Natural killer cell (primary cell): ENCODE measurements around the gene NRXN3. TPM values are rescaled to one million over a fixed set of nuclear protein-coding genes. Genes with fewer than 3 reads are reported as not detected.

ENCODE experiments used
- ATAC-seq, 3 donors: fragments of 150-1000 bp in 2 of 3; fragments of 200-7000 bp in 1 of 3; cut with Tn5 transposase; 1 replicate in 1 of 3; 2 replicates in 2 of 3; pipeline ENCODE4 v1.10.0; 2021; ENCODE audit warnings: mild to moderate bottlenecking in 2 of 3, moderate library complexity in 2 of 3
- DNase-seq, 2 donors: peaks; one replicate each; pipeline versions ENCODE4 v3.0.0 to v3.0.0-alpha.2; 2013 to 2021; ENCODE audit warnings: mixed read lengths in 1 of 2
- H3K27ac ChIP-seq: one replicate; pipeline ENCODE4 v1.5.1; 2013; ENCODE audit warnings: mild to moderate bottlenecking, low read length
- H3K27me3 ChIP-seq: one replicate; pipeline ENCODE4 v1.6.1; 2013; ENCODE audit warnings: low read length; ENCODE audit not compliant: control insufficient read depth, insufficient read depth
- H3K36me3 ChIP-seq: one replicate; pipeline ENCODE4 v1.6.1; 2013; ENCODE audit warnings: low read length; ENCODE audit not compliant: control insufficient read depth, insufficient read depth
- H3K4me1 ChIP-seq: one replicate; pipeline ENCODE4 v1.6.1; 2013; ENCODE audit warnings: low read length; ENCODE audit not compliant: control insufficient read depth, insufficient read depth
- H3K4me3 ChIP-seq: one replicate; pipeline ENCODE4 v1.5.1; 2013; ENCODE audit warnings: low read length
- H3K9me3 ChIP-seq: one replicate; pipeline ENCODE4 v1.6.1; 2013; ENCODE audit warnings: low read length; ENCODE audit not compliant: control insufficient read depth, insufficient read depth
- H3K27ac Mint-ChIP-seq, 2 donors: one replicate each; pipeline ENCODE4 v1.8.0; 2022; ENCODE audit warnings: mild to moderate bottlenecking in 2 of 2, mixed read lengths in 2 of 2, moderate library complexity in 1 of 2
- H3K27me3 Mint-ChIP-seq, 2 donors: one replicate each; pipeline ENCODE4 v1.8.0; 2022; ENCODE audit warnings: low read depth in 2 of 2, mixed read lengths in 2 of 2
- H3K36me3 Mint-ChIP-seq: one replicate; pipeline ENCODE4 v1.8.0; 2022; ENCODE audit warnings: mixed read lengths
- H3K4me1 Mint-ChIP-seq, 2 donors: one replicate each; pipeline ENCODE4 v1.8.0; 2022; ENCODE audit warnings: mixed read lengths in 2 of 2
- H3K4me3 Mint-ChIP-seq: one replicate; pipeline ENCODE4 v1.8.0; 2022; ENCODE audit warnings: mild to moderate bottlenecking, moderate library complexity, mixed read lengths
- H3K9me3 Mint-ChIP-seq, 2 donors: one replicate each; pipeline ENCODE4 v1.8.0; 2022; ENCODE audit warnings: mixed read lengths in 2 of 2
- CTCF ChIP-seq: fragments of 200-600 bp; IDR thresholded peaks from one replicate; pipeline ENCODE4 v1.8.0; 2022; ENCODE audit warnings: antibody characterized with exemption
- WGBS: methylation state at CpG from one replicate; pipeline ENCODE4 v1.1.7; 2013; ENCODE audit warnings: missing lambda C conversion rate; ENCODE audit not compliant: insufficient coverage; 5-methylcytosine and 5-hydroxymethylcytosine counted together
- intact Hi-C: fragments of 100-400 bp; cut with micrococcal nuclease; formaldehyde crosslinking; loops from one replicate; pipeline ENCODE4 v1.14.2; 2022
- total RNA-seq, 4 donors: library from RNA; stranded (reverse); fragments of 120-200 nt in 1 of 4; gene quantifications; one replicate each; pipeline versions ENCODE4 v1.2.3 to v1.2.4, GENCODE V29; 2013 to 2022

The NRXN3 gene
- total RNA-seq, 3 donors from 2014 or later (not counting 1 experiment from before 2014, with no cell fraction given): not detected

GRCh38 chr14:79749065-79749464, 1578.9 kb downstream of the NRXN3 start:
- Histone ChIP-seq H3K4me3 (no peak overlapping the region), H3K9me3 (no peaks in the 10 kb centered on the region), H3K36me3 (no peaks in the 10 kb centered on the region), H3K4me1 (no peaks in the 10 kb centered on the region), H3K27ac (no peak overlapping the region), H3K27me3 (no peaks in the 10 kb centered on the region)
- no peak overlapping the region for H3K4me3 Mint-ChIP-seq
- no peak for TF ChIP-seq CTCF
- H3K4me1 Mint-ChIP-seq: no peaks in the 10 kb centered on the region
- H3K9me3 Mint-ChIP-seq: peaks cover 8% of the 10 kb centered on the region in 2 donors
- H3K27me3 Mint-ChIP-seq: no peaks in the 10 kb centered on the region
- no peaks in the 10 kb centered on the region for H3K36me3 Mint-ChIP-seq
- intact Hi-C loops: no loop called here
- no peak overlapping the region for H3K27ac Mint-ChIP-seq
- DNase-seq (no peak), ATAC-seq (no peak)
- WGBS: 81% methylated on average over 2 of the region's 2 CpGs

GRCh38 chr14:79758985-79759384, 1588.8 kb downstream of the NRXN3 start:
- Mint-ChIP-seq H3K36me3 (peaks cover 10% of the 10 kb centered on the region), H3K27me3 (no peaks in the 10 kb centered on the region), H3K9me3 (peaks cover 2 to 8% of the 10 kb centered on the region in 2 donors), H3K4me3 (no peak overlapping the region), H3K27ac (no peak overlapping the region), H3K4me1 (peaks cover 0 to 11% of the 10 kb centered on the region in 2 donors)
- Histone ChIP-seq H3K4me3 (no peak overlapping the region), H3K9me3 (peaks cover 3% of the 10 kb centered on the region), H3K27me3 (no peaks in the 10 kb centered on the region), H3K36me3 (no peaks in the 10 kb centered on the region), H3K4me1 (no peaks in the 10 kb centered on the region), H3K27ac (no peak overlapping the region)
- intact Hi-C loops: no loop called here
- ATAC-seq (no peak), DNase-seq (no peak)
- no peak for TF ChIP-seq CTCF

GRCh38 chr14:79764323-79764722, 1594.2 kb downstream of the NRXN3 start:
- no peak for TF ChIP-seq CTCF
- Histone ChIP-seq H3K9me3 (peaks cover 6% of the 10 kb centered on the region), H3K27ac (no peak overlapping the region), H3K27me3 (no peaks in the 10 kb centered on the region), H3K4me1 (no peaks in the 10 kb centered on the region), H3K4me3 (no peak overlapping the region), H3K36me3 (no peaks in the 10 kb centered on the region)
- Mint-ChIP-seq H3K27ac (no peak overlapping the region), H3K36me3 (no peaks in the 10 kb centered on the region), H3K9me3 (peaks cover 7 to 16% of the 10 kb centered on the region in 2 donors), H3K27me3 (no peaks in the 10 kb centered on the region), H3K4me1 (no peaks in the 10 kb centered on the region), H3K4me3 (no peak overlapping the region)
- DNase-seq (no peak), ATAC-seq (no peak)
- 86% methylated on average over 3 of the region's 3 CpGs for WGBS
- intact Hi-C loops: no loop called here

- Mint-ChIP-seq H3K9me3 (peaks cover 7 to 19% of the 10 kb centered on the region in 2 donors), H3K27ac (no peak overlapping the region), H3K36me3 (no peaks in the 10 kb centered on the region), H3K4me3 (no peak overlapping the region), H3K4me1 (no peaks in the 10 kb centered on the region), H3K27me3 (no peaks in the 10 kb centered on the region)
- intact Hi-C loops: no loop called here
- ATAC-seq (no peak), DNase-seq (no peak)
- no peak overlapping the region for H3K4me3 ChIP-seq
- peaks cover 6% of the 10 kb centered on the region for H3K9me3 ChIP-seq
- H3K27me3 ChIP-seq: no peaks in the 10 kb centered on the region
- H3K36me3 ChIP-seq: no peaks in the 10 kb centered on the region
- H3K4me1 ChIP-seq: no peaks in the 10 kb centered on the region
- 93% methylated on average over 2 of the region's 2 CpGs for WGBS
- TF ChIP-seq CTCF: no peak
- no peak overlapping the region for H3K27ac ChIP-seq
Measured at GRCh38 chr14:79766511-79766910, 1596.3 kb downstream of the NRXN3 start.
